Astrocyte of the spinal cord (primary cell): Measurements from ENCODE around the gene KLF11.
A peak's percentile ranks its signal among the peaks of the same experiment; 100 is the strongest.

Experiments used
- DNase-seq: peaks from one replicate; pipeline ENCODE4 v3.0.0; 2011; ENCODE audit warnings: low read depth, low spot score
- H3K4me3 ChIP-seq: 2 replicates; pipeline ENCODE4 v1.5.1; 2011; ENCODE audit warnings: low read depth, mild to moderate bottlenecking, low read length, moderate library complexity
- in situ Hi-C: cut with HindIII; loops from 2 replicates; pipeline ENCODE4 v1.10.0; 2017; ENCODE audit warnings: low sequenced_read_pairs
- TF ChIP-seq, protein P1 (sequence below): IDR thresholded peaks from 2 replicates; pipeline ENCODE4 v1.5.1; 2012; ENCODE audit warnings: low read depth, mild to moderate bottlenecking, low read length, inconsistent platforms

The KLF11 gene

DNA sequence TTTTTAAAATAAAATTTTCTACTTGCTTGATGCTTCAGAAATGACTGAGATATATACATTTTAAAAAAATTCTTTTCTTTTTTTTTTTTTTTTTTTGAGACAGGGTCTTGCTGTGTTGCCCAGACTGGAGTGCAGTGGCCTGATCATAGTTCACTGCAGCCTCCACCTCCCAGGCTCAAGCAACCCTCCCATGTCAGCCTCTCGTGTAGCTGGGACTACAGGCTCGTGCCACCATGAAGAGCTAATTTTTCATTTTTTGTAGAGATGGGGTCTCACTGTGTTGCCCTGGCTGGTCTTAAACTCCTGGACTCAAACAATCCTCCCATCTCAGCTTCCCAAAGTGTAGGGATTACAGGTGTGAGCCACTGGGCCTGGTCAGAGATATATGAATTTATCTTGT, 24.0 kb downstream of the KLF11 start:
- TF ChIP-seq, protein P1, sequence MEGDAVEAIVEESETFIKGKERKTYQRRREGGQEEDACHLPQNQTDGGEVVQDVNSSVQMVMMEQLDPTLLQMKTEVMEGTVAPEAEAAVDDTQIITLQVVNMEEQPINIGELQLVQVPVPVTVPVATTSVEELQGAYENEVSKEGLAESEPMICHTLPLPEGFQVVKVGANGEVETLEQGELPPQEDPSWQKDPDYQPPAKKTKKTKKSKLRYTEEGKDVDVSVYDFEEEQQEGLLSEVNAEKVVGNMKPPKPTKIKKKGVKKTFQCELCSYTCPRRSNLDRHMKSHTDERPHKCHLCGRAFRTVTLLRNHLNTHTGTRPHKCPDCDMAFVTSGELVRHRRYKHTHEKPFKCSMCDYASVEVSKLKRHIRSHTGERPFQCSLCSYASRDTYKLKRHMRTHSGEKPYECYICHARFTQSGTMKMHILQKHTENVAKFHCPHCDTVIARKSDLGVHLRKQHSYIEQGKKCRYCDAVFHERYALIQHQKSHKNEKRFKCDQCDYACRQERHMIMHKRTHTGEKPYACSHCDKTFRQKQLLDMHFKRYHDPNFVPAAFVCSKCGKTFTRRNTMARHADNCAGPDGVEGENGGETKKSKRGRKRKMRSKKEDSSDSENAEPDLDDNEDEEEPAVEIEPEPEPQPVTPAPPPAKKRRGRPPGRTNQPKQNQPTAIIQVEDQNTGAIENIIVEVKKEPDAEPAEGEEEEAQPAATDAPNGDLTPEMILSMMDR: no peak
- in situ Hi-C loops: no loop called here
- H3K4me3 ChIP-seq: no peak overlapping the region
- DNase-seq: no peak

DNA sequence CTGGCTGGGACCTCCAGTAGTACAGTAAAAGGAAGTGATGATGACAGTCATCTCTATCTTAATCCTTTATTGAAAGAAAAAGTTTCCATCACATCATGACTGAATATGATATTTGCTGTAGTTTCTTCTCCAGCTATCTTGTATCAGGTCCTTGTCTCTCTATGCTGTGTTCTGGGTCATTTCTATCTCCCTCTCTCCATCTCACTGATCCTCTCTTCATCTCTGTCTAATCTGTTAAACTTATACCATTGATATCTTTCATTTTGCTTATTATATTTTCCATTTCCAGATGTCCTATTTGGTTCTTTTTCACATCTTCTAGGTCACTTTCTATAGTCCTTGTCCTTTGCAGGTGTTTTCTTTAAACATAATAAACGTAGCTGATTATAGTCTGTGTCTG, 24.5 kb downstream of the KLF11 start:
- DNase-seq: no peak
- TF ChIP-seq, protein P1: no peak
- no peak overlapping the region for H3K4me3 ChIP-seq
- in situ Hi-C loops: no loop called here

DNA sequence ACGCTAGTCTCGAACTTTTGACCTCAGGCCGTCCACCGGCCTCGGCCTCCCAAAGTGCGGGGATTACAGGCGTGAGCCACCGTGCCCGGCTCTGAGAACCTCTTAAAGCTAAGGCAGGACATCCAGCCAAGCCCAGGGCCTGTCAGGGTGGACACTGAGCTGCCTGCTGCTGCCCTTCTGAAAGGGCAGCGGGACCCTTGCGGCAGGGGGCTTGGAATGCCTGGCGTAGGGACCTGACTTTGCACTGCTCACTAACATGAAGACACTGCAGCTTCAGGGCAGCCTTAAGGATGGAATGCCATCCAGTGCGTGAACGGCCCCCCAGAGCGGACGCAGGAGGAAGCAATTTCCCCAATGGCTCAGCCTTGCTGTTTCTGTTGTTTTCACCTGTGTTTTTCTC, 27.8 kb downstream of the KLF11 start:
- TF ChIP-seq, protein P1: no peak
- no peak for DNase-seq
- in situ Hi-C loops: no loop called here
- H3K4me3 ChIP-seq: no peak overlapping the region

DNA sequence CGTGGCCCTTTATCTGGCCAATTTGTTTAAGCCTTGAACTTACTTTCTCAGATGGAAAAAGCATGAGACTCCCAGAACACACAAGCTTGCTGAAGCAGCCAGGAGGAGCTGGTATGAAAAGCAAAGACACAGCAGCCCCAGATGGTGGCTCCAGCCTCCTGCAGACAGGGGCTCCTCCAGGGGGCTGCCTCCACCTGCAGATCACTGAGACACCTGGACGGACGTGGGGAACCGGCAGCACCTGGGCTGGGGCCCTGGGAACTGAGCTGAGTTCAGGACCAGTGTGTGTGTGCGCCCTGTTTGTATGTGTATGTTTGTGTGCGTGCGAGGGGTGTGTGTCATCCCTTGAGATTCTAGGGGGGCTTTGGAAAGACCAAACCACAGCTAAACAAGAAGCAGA, 28.2 kb downstream of the KLF11 start:
- no peak for DNase-seq
- H3K4me3 ChIP-seq: no peak overlapping the region
- in situ Hi-C loops: no loop called here

DNA sequence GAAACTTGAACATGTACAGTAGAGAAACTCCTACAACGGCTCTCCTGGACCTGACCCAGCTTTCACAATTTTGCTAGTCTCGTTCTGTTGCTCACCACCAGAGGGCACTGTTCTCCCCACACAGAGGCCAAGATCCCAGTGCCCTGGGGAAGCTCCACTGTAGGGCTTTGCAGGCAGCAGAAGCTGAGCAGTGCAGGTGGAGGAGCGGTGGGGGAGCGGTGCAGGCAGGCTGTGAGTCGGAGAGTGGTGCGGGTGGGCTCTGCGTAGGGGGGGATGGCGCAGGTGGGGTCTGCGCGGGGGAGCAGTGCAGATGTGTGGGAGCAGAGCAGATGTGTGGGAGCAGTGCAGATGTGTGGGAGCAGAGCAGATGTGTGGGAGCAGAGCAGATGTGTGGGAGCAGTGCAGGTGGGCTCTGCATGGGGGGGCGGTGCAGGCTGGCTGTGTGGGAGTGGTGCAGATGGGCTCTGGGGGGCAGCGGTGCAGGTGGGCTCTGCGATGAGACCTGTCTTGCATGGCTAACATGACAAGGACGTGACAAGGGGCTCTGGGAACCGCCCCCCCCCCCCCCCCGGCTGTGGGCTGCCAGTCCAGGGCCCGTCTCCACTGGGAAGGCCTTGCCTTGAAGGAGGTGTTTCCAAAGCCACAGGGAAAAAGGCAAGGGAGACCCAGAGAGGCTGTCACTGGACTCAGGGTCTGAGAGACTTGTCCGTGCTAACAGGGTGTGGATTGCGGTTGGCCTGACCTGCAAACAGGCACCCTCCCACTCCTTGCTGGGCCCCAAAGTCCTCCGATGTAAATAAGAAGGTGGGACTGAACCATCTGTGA, 29.5 kb downstream of the KLF11 start:
- H3K4me3 ChIP-seq: no peak overlapping the region
- peak; percentile 82 for DNase-seq
- TF ChIP-seq, protein P1: peak; percentile 90
- in situ Hi-C loops: no loop called here

More for the DNA sequence above, 28.2 kb downstream of the KLF11 start:
- TF ChIP-seq, protein P1: no peak

DNA sequence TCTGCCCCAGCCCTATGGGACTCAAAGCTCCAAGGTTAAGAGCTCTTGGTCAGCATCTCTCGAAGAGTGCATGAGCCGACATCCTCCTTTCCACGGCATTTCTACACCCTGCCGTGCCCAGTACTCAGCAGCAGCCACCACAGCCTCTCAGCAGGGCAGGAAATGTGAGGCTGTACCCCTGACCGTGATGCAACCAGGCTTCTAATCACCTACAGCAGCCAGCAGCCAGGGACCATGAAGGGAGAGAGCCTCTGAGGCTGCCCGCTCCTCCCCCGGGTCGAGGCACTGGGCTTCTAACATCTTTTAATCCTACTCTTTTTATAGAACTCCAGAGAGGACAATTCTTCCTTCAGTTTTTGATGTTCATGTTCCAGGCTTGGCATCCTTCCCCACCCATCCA, 30.4 kb downstream of the KLF11 start:
- TF ChIP-seq, protein P1: no peak
- no peak for DNase-seq
- in situ Hi-C loops: no loop called here
- no peak overlapping the region for H3K4me3 ChIP-seq
